ENCODE results near the gene OLA1. TPM values are rescaled to one million over a fixed set of nuclear protein-coding genes. Genes with fewer than 3 reads are reported as not detected.

OLA1 gene
- total and polyA plus RNA-seq, 9 of the 15 experiments (the other 6 are each of a cell fraction or from before 2014, with no cell fraction given), result 208 to 353 (median 225) TPM

- in situ Hi-C loops (cut with MboI), result no loop called here
- Histone ChIP-seq H3K27me3 (ENCODE audit: control insufficient read depth in 2 of 2, insufficient read depth in 2 of 2, low read length in 2 of 2) (peaks cover 0 to 4% of the 10 kb centered on the region in 2 experiments; a peak in 2 of 5 replicates), H3K9ac (ENCODE audit: insufficient read depth in 1 of 2, low read depth in 2 of 2, low read length in 2 of 2) (no peak overlapping the region), H3K4me2 (ENCODE audit: insufficient read depth, low read length) (no peak overlapping the region), H4K20me1 (replicated peaks; ENCODE audit: control insufficient read depth, insufficient read depth, low read length) (peaks cover 5% of the 10 kb centered on the region; the same call in 1 of the 2 replicates), H3K79me2 (ENCODE audit: control insufficient read depth, insufficient read depth, low read length) (no peaks in the 10 kb centered on the region), H2AFZ (ENCODE audit: low read depth, low read length) (no peak overlapping the region), H3K27ac (ENCODE audit: extremely low read depth, low read depth, low read length) (no peak overlapping the region), H3K4me1 (replicated peaks in 1 of 2; ENCODE audit: control insufficient read depth in 2 of 2, insufficient read depth in 2 of 2, low read length in 2 of 2) (peaks cover 5 to 13% of the 10 kb centered on the region in 2 experiments; a peak in 2 of 5 replicates), H3K4me3 (no peak overlapping the region), H3K36me3 (ENCODE audit: control insufficient read depth, insufficient read depth, low read length) (no peaks in the 10 kb centered on the region), H3K9me1 (ENCODE audit: control insufficient read depth, insufficient read depth, low read length) (no peaks in the 10 kb centered on the region), H3K9me3 (replicated peaks; ENCODE audit: control insufficient read depth, insufficient read depth, low read depth, low read length) (no peaks in the 10 kb centered on the region)
- intact Hi-C loops (cut with micrococcal nuclease), result no loop called here
- ChIA-PET POLR2A (no interaction called here), CTCF (ENCODE audit: low intra/inter-chr PET ratio) (no interaction called here)
- ATAC-seq (no peak), FAIRE-seq (no peak), DNase-seq (ENCODE audit: extremely low read depth in 1 of 4, low spot score in 3 of 4) (no peak)
- BruUV-seq (replicated peaks), result no TSS peak
- TF ChIP-seq ZNF395 (CRISPR knock-in tag; IDR thresholded peaks at IDR 0.05) (no peak), MITF (IDR thresholded peaks at IDR 0.05) (no peak), CREB3 (tag; conservative IDR thresholded peaks at IDR 0.05; ENCODE audit: low read depth) (no peak), ZNF143 (CRISPR knock-in tag; IDR thresholded peaks at IDR 0.05) (no peak), PHF20 (IDR thresholded peaks at IDR 0.05; ENCODE audit: partially characterized antibody) (no peak), KDM1A (IDR thresholded peaks at IDR 0.05) (no peak), EWSR1 (IDR thresholded peaks at IDR 0.05; ENCODE audit: borderline replicate concordance, low read depth, partially characterized antibody) (no peak), ZNF316 (IDR thresholded peaks at IDR 0.05) (peak; percentile 49; the same call in 1 of the 2 replicates), ZNF232 (CRISPR knock-in tag; IDR thresholded peaks at IDR 0.05) (no peak)
- 23% methylated on average over 5 of the region's 5 CpGs for WGBS (ENCODE audit: insufficient coverage, low coverage, missing lambda C conversion rate)
Measured at GRCh38 chr2:174028935-174029334, 219.4 kb downstream of the OLA1 start.

Measured in K562 (cell line).